GM19452 (cell line): ENCODE data around the gene CTSG.
"Not testable (repeated sequence)": the region's sequence is repeated elsewhere in the genome, so short reads cannot be mapped to it uniquely, and the experiment has no call there.

ENCODE experiments used
- ATAC-seq: cut with Tn5 transposase; IDR thresholded peaks from one replicate; pipeline ENCODE4 v1.9.1; 2021; ENCODE audit not compliant: unreplicated experiment

The CTSG gene, protein sequence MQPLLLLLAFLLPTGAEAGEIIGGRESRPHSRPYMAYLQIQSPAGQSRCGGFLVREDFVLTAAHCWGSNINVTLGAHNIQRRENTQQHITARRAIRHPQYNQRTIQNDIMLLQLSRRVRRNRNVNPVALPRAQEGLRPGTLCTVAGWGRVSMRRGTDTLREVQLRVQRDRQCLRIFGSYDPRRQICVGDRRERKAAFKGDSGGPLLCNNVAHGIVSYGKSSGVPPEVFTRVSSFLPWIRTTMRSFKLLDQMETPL

DNA sequence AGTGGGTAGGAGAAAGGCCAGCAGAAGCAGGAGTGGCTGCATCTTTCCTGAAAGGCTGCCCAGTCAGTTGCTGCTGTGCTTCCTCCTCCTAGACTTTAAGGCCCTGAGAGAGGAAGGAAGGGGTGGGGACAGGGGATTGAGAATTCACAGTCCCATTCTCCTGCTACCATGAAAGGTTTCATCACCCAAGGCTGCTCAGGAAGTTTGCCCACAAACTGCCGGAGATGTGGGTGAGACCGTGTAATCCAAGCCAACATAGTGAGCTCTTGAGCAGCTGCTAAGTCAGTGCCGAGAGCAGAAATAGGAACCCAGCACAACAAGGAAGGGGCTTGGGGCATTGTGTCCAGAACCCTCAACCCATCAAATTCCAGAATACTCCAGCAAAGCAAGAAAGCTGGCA, at the start of gene CTSG:
TSS of gene CTSG (minus strand) at position 69 of the 400 bp plus-strand sequence. CDS start at position 42, 27 bp downstream.
- no peak for ATAC-seq

GRCh38 chr14:24613747-24614146, 37.7 kb upstream of the CTSG start:
- no peak for ATAC-seq

GRCh38 chr14:24613241-24613640, 37.2 kb upstream of the CTSG start:
- ATAC-seq: no peak

GRCh38 chr14:24612196-24612595, 36.1 kb upstream of the CTSG start:
- no peak for ATAC-seq

- peak; percentile 62 for ATAC-seq
Observed at GRCh38 chr14:24609655-24610344, 33.8 kb upstream of the CTSG start, which contains the start of gene GZMH. Gene GZMH (minus strand): TSS chr14:24609685. CDS start chr14:24609613, 72 bp downstream.

- ATAC-seq: no peak
Observed at GRCh38 chr14:24607635-24608514, 31.8 kb upstream of the CTSG start.

GRCh38 chr14:24607081-24607480, 31.0 kb upstream of the CTSG start:
- no peak for ATAC-seq

DNA sequence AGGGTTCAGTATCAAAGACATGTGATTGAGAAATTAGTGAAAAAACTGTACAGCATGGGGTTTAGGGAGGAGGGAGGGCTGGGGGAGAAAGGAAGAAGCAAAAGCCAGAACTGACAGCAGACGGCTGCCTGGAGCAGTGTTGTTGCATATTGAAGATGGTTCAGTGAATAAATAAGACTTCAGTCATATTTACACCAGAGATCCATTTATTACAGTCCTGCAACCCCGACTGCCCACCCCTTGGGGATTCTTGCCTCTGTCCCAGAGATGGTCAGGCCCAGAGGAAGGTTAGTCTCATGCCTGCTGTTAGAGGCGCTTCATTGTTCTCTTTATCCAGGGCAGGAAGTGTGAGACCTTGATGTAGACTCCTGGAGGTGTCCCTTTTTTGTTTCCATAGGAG, 30.2 kb upstream of the CTSG start:
- ATAC-seq: no peak

DNA sequence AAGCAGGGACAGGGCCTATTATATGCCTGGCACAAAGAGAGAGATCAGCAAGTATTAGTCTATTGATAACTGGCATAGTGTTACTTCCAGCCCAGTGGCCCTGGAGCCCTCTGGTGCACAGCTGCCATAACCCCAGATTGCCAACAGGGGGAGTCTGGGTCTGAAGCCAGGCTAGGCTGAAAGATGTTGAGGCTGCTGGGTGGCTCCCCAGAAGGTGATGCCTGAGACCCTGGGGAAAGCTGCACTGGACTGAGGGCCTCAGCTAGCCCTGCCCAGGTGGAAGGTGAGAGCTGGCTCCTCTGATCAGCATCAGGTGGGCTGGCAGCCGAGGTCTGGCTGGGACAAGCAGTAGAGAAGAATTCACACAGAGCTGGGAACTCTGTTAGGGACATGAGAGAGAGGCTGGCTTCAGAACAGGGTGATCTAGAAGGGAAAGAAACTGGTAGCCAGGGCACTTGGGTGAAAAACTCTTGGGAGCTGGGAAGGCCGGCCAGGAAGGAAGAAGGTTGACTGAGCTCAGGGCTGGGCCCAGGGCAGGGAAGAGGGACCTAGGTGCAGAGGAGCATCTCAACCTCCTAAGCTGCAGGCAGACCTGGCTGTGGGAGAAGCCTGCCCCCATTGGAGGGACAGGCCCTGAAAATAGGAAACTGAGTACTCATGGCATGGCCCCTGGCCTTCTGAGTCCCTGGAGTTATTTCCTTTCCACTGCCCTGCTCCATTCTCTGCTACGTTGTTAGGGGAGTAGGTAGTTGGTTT, 29.6 kb upstream of the CTSG start:
- peak; percentile 79 for ATAC-seq

DNA sequence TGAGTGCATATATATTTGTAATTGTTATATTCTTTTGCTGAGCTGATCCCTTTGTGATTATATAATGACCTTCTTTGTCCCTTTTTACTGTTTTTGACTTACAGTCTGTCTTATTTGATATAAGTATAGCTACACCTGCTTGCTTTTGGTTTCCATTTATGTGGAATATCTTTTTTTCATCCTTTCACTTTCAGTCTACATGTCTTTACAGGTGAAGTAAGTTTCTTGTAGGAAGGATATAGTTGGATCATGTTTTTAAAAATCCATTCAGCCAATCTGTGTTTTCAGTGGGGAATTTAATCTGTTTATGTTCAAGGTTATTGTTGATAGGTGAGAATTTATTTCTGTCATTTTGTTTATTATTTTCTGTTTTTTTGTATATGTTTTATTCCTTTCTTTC, 21.4 kb upstream of the CTSG start:
- ATAC-seq: no peak

DNA sequence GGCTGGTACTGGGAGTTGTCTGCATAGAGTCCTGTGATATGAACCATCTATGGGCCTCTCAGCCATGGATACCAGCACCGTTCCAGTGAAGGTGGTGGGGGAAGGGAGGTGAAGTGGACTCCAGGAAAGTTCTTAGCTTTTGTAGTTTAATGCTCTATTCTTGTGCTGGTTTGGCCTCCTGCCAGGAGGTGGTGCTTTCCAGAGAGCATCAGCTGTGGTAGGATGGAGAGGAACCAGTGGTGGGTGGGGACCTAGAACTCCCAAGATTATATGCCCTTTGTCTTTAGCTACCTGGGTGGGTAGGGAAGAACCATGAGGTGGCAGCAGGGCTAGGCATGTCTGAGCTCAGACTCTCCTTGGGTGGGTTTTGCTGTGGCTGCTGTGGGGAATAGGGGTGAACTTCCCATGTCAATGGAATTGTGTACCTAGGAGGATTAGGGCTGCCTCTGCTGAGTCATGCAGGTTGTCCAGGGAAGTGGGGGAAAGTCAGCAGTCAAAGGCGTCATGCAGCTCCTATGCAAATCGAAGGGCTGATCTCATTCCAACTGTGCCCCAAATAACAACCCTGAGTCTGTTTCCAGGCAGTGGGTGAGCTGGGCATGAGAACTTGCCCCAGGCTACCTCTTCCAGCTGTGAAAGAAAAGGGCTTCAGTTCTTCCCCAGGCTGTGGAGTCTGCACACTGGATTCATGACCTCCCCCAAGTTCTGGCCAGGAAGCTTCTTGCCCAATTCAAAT, 19.2 kb upstream of the CTSG start:
- no peak for ATAC-seq

DNA sequence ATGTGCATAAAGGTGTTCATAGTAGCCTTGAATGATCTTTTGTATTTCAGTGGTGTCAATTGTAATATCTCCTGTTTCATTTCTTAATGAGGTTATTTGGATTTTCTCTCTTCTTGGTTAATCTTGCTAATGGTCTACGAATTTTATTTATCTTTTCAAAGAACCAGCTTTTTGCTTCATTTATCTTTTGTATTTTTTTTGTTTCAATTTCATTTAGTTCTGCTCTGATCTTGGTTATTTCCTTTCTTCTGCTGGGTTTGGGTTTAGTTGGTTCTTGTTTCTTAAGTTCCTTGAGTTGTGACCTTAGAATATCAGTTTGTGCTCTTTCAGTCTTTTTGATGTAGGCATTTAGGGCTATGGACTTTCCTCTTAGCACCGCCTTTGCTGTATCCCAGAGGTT, 15.0 kb upstream of the CTSG start:
- ATAC-seq: not testable (repeated sequence)

DNA sequence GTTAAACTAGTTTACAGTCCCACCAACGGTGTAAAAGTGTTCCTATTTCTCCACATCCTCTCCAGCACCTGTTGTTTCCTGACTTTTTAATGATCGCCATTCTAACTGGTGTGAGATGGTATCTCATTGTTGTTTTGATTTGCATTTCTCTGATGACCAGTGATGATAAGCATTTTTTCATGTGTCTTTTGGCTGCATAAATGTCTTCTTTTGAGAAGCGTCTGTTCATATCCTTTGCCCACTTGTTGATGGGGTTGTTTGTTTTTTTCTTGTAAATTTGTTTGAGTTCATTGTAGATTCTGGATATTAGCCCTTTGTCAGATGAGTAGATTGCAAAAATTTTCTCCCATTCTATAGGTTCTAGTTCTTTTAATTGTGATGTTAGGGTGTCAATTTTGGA, 8.4 kb upstream of the CTSG start:
- not testable (repeated sequence) for ATAC-seq

DNA sequence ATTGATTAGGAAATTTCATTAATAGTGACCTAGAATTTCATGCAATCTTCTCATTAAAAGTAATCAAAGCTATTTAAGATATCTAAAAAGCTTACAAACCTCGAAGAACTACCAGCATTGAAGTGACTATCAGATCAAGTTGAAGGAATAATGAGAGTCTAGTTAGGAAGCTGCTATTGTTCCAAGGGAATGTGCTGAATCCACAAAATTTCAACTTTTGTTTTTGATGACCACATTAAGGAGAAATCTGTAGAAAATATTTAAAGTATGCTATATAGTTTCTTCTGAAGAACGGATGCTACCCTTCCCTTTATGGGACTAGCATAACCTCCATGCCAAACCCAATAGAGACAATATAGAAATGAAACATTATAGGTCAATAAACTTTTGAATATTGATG, 2.5 kb upstream of the CTSG start:
- no peak for ATAC-seq

- ATAC-seq: no peak
Observed at GRCh38 chr14:24576771-24577170, 721 bp upstream of the CTSG start.

GRCh38 chr14:24574206-24574774, 1.8 kb downstream of the CTSG start:
- no peak for ATAC-seq

DNA sequence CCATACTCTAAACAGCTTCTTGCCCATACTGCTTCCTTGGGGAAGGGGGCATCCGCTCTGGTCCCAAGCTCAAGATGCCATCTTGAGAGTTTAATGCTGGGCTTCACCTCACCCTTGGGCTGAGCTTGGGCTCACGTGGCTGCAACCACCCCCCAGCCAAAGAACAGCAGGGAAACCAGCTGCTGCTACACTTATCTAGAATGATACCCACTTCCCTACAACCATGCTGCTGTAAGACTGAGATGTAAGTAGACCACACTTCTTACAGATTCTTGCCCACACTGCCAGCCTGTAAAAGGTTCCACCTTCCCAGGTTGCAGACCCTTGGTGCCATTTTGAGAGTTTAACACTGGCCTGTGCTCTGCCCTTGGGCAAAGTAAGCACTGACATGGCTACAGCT, 9.7 kb downstream of the CTSG start:
- ATAC-seq: no peak

DNA sequence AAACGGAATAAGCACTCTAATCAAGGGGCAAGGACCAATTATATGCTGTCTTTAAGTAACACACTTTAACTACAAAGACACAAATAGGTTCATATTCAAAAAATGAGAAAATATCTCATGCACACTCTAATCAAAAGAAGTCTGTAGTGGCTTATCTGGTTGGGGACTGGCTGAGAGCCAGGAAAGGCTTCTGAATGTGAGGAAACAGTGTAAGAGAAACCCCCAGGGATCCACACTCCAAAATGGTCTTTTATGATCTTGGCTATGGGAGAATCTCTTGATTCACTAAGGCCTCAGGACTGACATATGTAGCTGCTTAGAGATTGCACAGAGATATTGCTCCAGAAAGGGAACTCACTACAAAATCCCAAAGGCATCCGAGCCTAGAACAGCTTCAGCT, 10.3 kb downstream of the CTSG start:
- ATAC-seq: no peak

GRCh38 chr14:24563505-24563904, 12.5 kb downstream of the CTSG start:
- ATAC-seq: no peak

GRCh38 chr14:24556756-24557155, 19.3 kb downstream of the CTSG start:
- no peak for ATAC-seq
